Daoy (cell line): ENCODE results near the gene EIF4G1. TPM values are rescaled to one million over a fixed set of nuclear protein-coding genes. Genes with fewer than 3 reads are reported as not detected.
"Not testable (repeated sequence)": the region's sequence is repeated elsewhere in the genome, so short reads cannot be mapped to it uniquely, and the experiment has no call there.

ENCODE experiments used
- DNase-seq: peaks from one replicate; pipeline ENCODE4 v3.0.0-alpha.2; 2015; ENCODE audit warnings: low read depth
- total RNA-seq: library from RNA; depleted of rRNA; stranded (reverse); fragments of >200 nt; shearing (Covaris generic); gene quantifications from 2 replicates; pipeline ENCODE4 v1.2.3, GENCODE V29; 2014

EIF4G1 gene
- total RNA-seq, 1 experiment from 2014 or later = 320 TPM

- DNase-seq = peak; percentile 91
Measured at GRCh38 chr3:184335661-184336546, 21.5 kb downstream of the EIF4G1 start.

- peak; percentile 50 for DNase-seq
Measured at GRCh38 chr3:184336547-184337398, 22.4 kb downstream of the EIF4G1 start.

GRCh38 chr3:184337399-184337714 lies 23.0 kb downstream of the EIF4G1 start, which contains the start of gene FAM131A:
Gene FAM131A (plus strand): TSS chr3:184337600. CDS start chr3:184337631, 31 bp downstream.
- DNase-seq = no peak

- no peak for DNase-seq
Measured at GRCh38 chr3:184337981-184338380, 23.6 kb downstream of the EIF4G1 start.

GRCh38 chr3:184338511-184338945 lies 24.1 kb downstream of the EIF4G1 start:
- no peak for DNase-seq

- no peak for DNase-seq
Measured at GRCh38 chr3:184339001-184339400, 24.6 kb downstream of the EIF4G1 start.

- not testable (repeated sequence) for DNase-seq
Measured at GRCh38 chr3:184339451-184340135, 25.2 kb downstream of the EIF4G1 start.

GRCh38 chr3:184341925-184342324 lies 27.5 kb downstream of the EIF4G1 start:
- no peak for DNase-seq

GRCh38 chr3:184343200-184343876 lies 28.9 kb downstream of the EIF4G1 start:
- DNase-seq = no peak

GRCh38 chr3:184344579-184345316 lies 30.3 kb downstream of the EIF4G1 start:
- DNase-seq = no peak

- peak; percentile 69 for DNase-seq
Measured at GRCh38 chr3:184345317-184346144, 31.1 kb downstream of the EIF4G1 start.

- DNase-seq = no peak
Measured at GRCh38 chr3:184346480-184347190, 32.2 kb downstream of the EIF4G1 start.

GRCh38 chr3:184347321-184348056 lies 33.1 kb downstream of the EIF4G1 start:
- DNase-seq = no peak

GRCh38 chr3:184348057-184348382 lies 33.6 kb downstream of the EIF4G1 start:
- DNase-seq = no peak

- no peak for DNase-seq
Measured at GRCh38 chr3:184349563-184350470, 35.4 kb downstream of the EIF4G1 start.

GRCh38 chr3:184350618-184351017 lies 36.2 kb downstream of the EIF4G1 start:
- DNase-seq = no peak

GRCh38 chr3:184351511-184352148 lies 37.2 kb downstream of the EIF4G1 start:
- DNase-seq = no peak
